Fibroblast of pulmonary artery (primary cell): ENCODE results near the gene SV2B.

ENCODE experiments used
- DNase-seq: peaks from one replicate; pipeline ENCODE4 v3.0.0-alpha.2; 2010; ENCODE audit warnings: low read depth
- H3K4me3 ChIP-seq: replicated peaks from 2 replicates; pipeline ENCODE4 v1.5.1; 2011; ENCODE audit warnings: low read depth, mild to moderate bottlenecking, control low read depth, low read length, moderate library complexity
- CTCF ChIP-seq: IDR thresholded peaks from 2 replicates; pipeline ENCODE4 v1.5.1; 2011; ENCODE audit warnings: mild to moderate bottlenecking, control low read depth, low read length, inconsistent platforms; ENCODE audit errors: missing control alignments

SV2B gene

GRCh38 chr15:91102546-91103330 lies 2.7 kb downstream of the SV2B start:
- no peak for TF ChIP-seq CTCF
- no peak for DNase-seq

GRCh38 chr15:91104111-91104510 lies 4.1 kb downstream of the SV2B start:
- TF ChIP-seq CTCF, result no peak
- DNase-seq, result no peak
- no peak overlapping the region for H3K4me3 ChIP-seq

More at GRCh38 chr15:91102546-91103330, 2.7 kb downstream of the SV2B start:
- no peak overlapping the region for H3K4me3 ChIP-seq

- H3K4me3 ChIP-seq, result no peak overlapping the region
- TF ChIP-seq CTCF, result no peak
- no peak for DNase-seq
These were observed 8.4 kb downstream of the SV2B start for GRCh38 chr15:91108421-91108820.

GRCh38 chr15:91109885-91110284 lies 9.8 kb downstream of the SV2B start:
- no peak overlapping the region for H3K4me3 ChIP-seq
- no peak for TF ChIP-seq CTCF
- no peak for DNase-seq

GRCh38 chr15:91110407-91110806 lies 10.3 kb downstream of the SV2B start:
- no peak for DNase-seq
- H3K4me3 ChIP-seq, result no peak overlapping the region
- no peak for TF ChIP-seq CTCF

GRCh38 chr15:91113030-91113429 lies 13.0 kb downstream of the SV2B start:
- no peak for DNase-seq
- no peak overlapping the region for H3K4me3 ChIP-seq
- TF ChIP-seq CTCF, result no peak

GRCh38 chr15:91114301-91114700 lies 14.2 kb downstream of the SV2B start:
- no peak for DNase-seq
- TF ChIP-seq CTCF, result no peak
- no peak overlapping the region for H3K4me3 ChIP-seq
